A549 (cell line): ENCODE measurements around the gene ZNF862. TPM values are rescaled to one million over a fixed set of nuclear protein-coding genes. Genes with fewer than 3 reads are reported as not detected.

Experiments
- ATAC-seq, 2 experiments: fragments of 200-7000 bp in 1 of 2; fragments of >200 bp in 1 of 2; cut with Nextera tagmentation in 1 of 2; cut with Tn5 transposase in 1 of 2; 3 replicates each; pipeline versions ENCODE4 v1.8.0 to v1.9.1; 2018 to 2020; ENCODE audit warnings: mild to moderate bottlenecking in 1 of 2, moderate library complexity in 1 of 2
- CTCF ChIA-PET: fragments of 300-600 bp; sonication (Branson Sonifier 250); formaldehyde crosslinking; extraction: SDS; loops from one replicate; lab custom pipeline; 2021; ENCODE audit warnings: antibody characterized with exemption, inconsistent platforms; lab: Yijun Ruan, JAX
- POLR2A ChIA-PET: fragments of 350-600 bp; formaldehyde crosslinking; extraction: SDS; loops from one replicate; lab custom pipeline; 2021; ENCODE audit warnings: antibody characterized with exemption, inconsistent platforms; lab: Yijun Ruan, JAX
- DNase-seq, 2 experiments: peaks; one replicate each; pipeline versions ENCODE4 v3.0.0 to v3.0.0-alpha.2; 2011 to 2016; ENCODE audit warnings: low read depth in 1 of 2, low spot score in 1 of 2
- FAIRE-seq: peaks from 2 replicates; lab custom pipeline; 2011; peaks lifted over from hg19 to GRCh38; lab: Jason Lieb, UNC
- H3K27ac ChIP-seq, 2 experiments: fragments of >200 bp; sonication (Bioruptor Twin); formaldehyde crosslinking; 3 replicates each; pipeline ENCODE4 v1.5.1; 2016 to 2017
- H3K4me1 ChIP-seq: fragments of >200 bp; sonication (Bioruptor Twin); formaldehyde crosslinking; 3 replicates; pipeline ENCODE4 v1.6.1; 2016
- H3K4me2 ChIP-seq: fragments of >200 bp; sonication (Bioruptor Twin); formaldehyde crosslinking; 3 replicates; pipeline ENCODE4 v1.6.1; 2016
- H3K4me3 ChIP-seq: fragments of >200 bp; sonication (Bioruptor Twin); formaldehyde crosslinking; 3 replicates; pipeline ENCODE4 v1.5.1; 2016
- H3K9me3 ChIP-seq: fragments of >200 bp; sonication (Bioruptor Twin); formaldehyde crosslinking; 3 replicates; pipeline ENCODE4 v1.6.1; 2016
- CBX2 ChIP-seq: fragments of 200-600 bp; sonication (generic); IDR thresholded peaks from 2 replicates; pipeline ENCODE4 v1.6.1; 2016; ENCODE audit warnings: low read depth, mild to moderate bottlenecking, borderline replicate concordance
- CEBPB ChIP-seq, 2 experiments: fragments of >200 bp in 1 of 2; sonication (Bioruptor Twin) in 1 of 2; formaldehyde crosslinking in 1 of 2; IDR thresholded peaks; 2 replicates each; pipeline ENCODE4 v1.6.1; 2012 to 2016
- EHMT2 ChIP-seq: fragments of 200-600 bp; sonication (generic); IDR thresholded peaks from 2 replicates; pipeline ENCODE4 v1.6.1; 2016; ENCODE audit warnings: antibody characterized with exemption, low read depth, mild to moderate bottlenecking, moderate library complexity
- ESRRA ChIP-seq: fragments of 150-350 bp; IDR thresholded peaks from 2 replicates; pipeline ENCODE4 v1.6.1; 2014; ENCODE audit warnings: mild to moderate bottlenecking, low read length, borderline replicate concordance
- GATA3 ChIP-seq: IDR thresholded peaks from 2 replicates; pipeline ENCODE4 v1.6.1; 2012; ENCODE audit warnings: borderline replicate concordance
- KDM1A ChIP-seq: fragments of 200-600 bp; sonication (generic); IDR thresholded peaks from 2 replicates; pipeline ENCODE4 v1.6.1; 2016; ENCODE audit warnings: low read depth, mild to moderate bottlenecking
- MAFK ChIP-seq: fragments of 450-650 bp; IDR thresholded peaks from 2 replicates; pipeline ENCODE4 v1.6.1; 2014; ENCODE audit not compliant: partially characterized antibody
- NFE2L2 ChIP-seq: fragments of 150-350 bp; conservative IDR thresholded peaks from 2 replicates; pipeline ENCODE4 v1.6.1; 2014; ENCODE audit warnings: low read length
- NR3C1 ChIP-seq: fragments of >200 bp; sonication (Bioruptor Twin); formaldehyde crosslinking; IDR thresholded peaks from 3 replicates; pipeline ENCODE4 v1.6.1; 2017
- PHF8 ChIP-seq: fragments of 200-600 bp; sonication (generic); IDR thresholded peaks from 2 replicates; pipeline ENCODE4 v1.6.1; 2016; ENCODE audit warnings: low read depth, mild to moderate bottlenecking, antibody characterized with exemption, moderate library complexity, borderline replicate concordance
- POLR2AphosphoS2 ChIP-seq: conservative IDR thresholded peaks from 2 replicates; pipeline ENCODE4 v1.6.1; 2012; ENCODE audit warnings: low read length, improper control_type of control experiment, inconsistent platforms
- RAD21 ChIP-seq, 2 experiments: fragments of >200 bp in 1 of 2; sonication (Bioruptor Twin) in 1 of 2; formaldehyde crosslinking in 1 of 2; IDR thresholded peaks in 1 of 2; conservative IDR thresholded peaks in 1 of 2; 2 replicates in 1 of 2; 3 replicates in 1 of 2; pipeline ENCODE4 v1.6.1; 2012 to 2018; ENCODE audit warnings: inconsistent platforms in 1 of 2
- RFX5 ChIP-seq: fragments of 450-650 bp; IDR thresholded peaks from 2 replicates; pipeline ENCODE4 v1.7.1; 2014; ENCODE audit warnings: antibody characterized with exemption, mild to moderate bottlenecking, moderate library complexity
- SMC3 ChIP-seq: fragments of >200 bp; sonication (Bioruptor Twin); formaldehyde crosslinking; IDR thresholded peaks from 3 replicates; pipeline ENCODE4 v1.6.1; 2018; ENCODE audit warnings: inconsistent platforms
- SREBF2 ChIP-seq: fragments of 450-650 bp; IDR thresholded peaks from 2 replicates; pipeline ENCODE4 v1.6.1; 2014; ENCODE audit warnings: mild to moderate bottlenecking, moderate library complexity
- USF2 ChIP-seq: fragments of 450-650 bp; IDR thresholded peaks from 2 replicates; pipeline ENCODE4 v1.6.1; 2014; ENCODE audit warnings: antibody characterized with exemption
- ZC3H11A ChIP-seq: fragments of 450-650 bp; IDR thresholded peaks from 2 replicates; pipeline ENCODE4 v1.6.1; 2014; ENCODE audit warnings: antibody characterized with exemption, mild to moderate bottlenecking
- WGBS: methylation state at CpG from one replicate; pipeline ENCODE4 v1.1.6; 2017; ENCODE audit errors: missing lambda C conversion rate; 5-methylcytosine and 5-hydroxymethylcytosine counted together
- polyA plus RNA-seq, 4 experiments: library from polyadenylated mRNA; depleted of rRNA in 3 of 4; stranded (reverse); fragments of >200 nt; fragmentation: RNase III in 1 of 4; extraction: RNeasy Plus Mini Kit Qiagen cat#74134 plus additional on column Dnase treatment in 1 of 4; gene quantifications; 2 replicates in 3 of 4; 3 replicates in 1 of 4; pipeline ENCODE4 v1.2.3, GENCODE V29; 2011 to 2017
- TF ChIP-seq, protein P1 (sequence below): fragments of 150-350 bp; IDR thresholded peaks from 2 replicates; pipeline ENCODE4 v1.6.1; 2014; ENCODE audit warnings: low read depth, mild to moderate bottlenecking, low read length
- TF ChIP-seq, protein P2 (sequence below): IDR thresholded peaks from 2 replicates; pipeline ENCODE4 v1.6.1; 2012

Gene ZNF862
- polyA plus RNA-seq, 2 of the 4 experiments (the other 2 are of a cell fraction) = 3.9 to 8.0 TPM

- ChIA-PET CTCF (no interaction called here), POLR2A (no interaction called here)
- no peak for FAIRE-seq
- H3K4me1 ChIP-seq = no peaks in the 10 kb centered on the region
- TF ChIP-seq MAFK (no peak), USF2 (no peak), CEBPB (IDR thresholded peaks at IDR 0.05) (no peak), EHMT2 (no peak)
- DNase-seq = no peak
- no peak overlapping the region for H3K4me2 ChIP-seq
- WGBS = 95% methylated on average over 14 of the region's 16 CpGs
- H3K27ac ChIP-seq = no peak overlapping the region
- no peaks in the 10 kb centered on the region for H3K9me3 ChIP-seq
- ATAC-seq = no peak
- H3K4me3 ChIP-seq = no peak overlapping the region
These were observed 41.8 kb downstream of the ZNF862 start for GRCh38 chr7:149879766-149880637.

- ChIA-PET POLR2A (no interaction called here), CTCF (interaction anchor here (0.9 kb wide), 1 partner anchor 49 kb away, joined by 3 read pairs; no protein-coding TSS in a partner anchor)
- Histone ChIP-seq H3K27ac (no peak overlapping the region), H3K9me3 (no peaks in the 10 kb centered on the region), H3K4me3 (no peak overlapping the region), H3K4me2 (no peak overlapping the region)
- FAIRE-seq (no peak), DNase-seq (no peak)
- TF ChIP-seq GATA3 = no peak
- TF ChIP-seq RAD21 (conservative IDR thresholded peaks at IDR 0.05 in 1 of 2, IDR thresholded peaks at IDR 0.05 in 1 of 2) = no peak
- TF ChIP-seq PHF8 = no peak
- no peak for TF ChIP-seq SMC3
- TF ChIP-seq NR3C1 = no peak
- no peak for TF ChIP-seq KDM1A
- TF ChIP-seq ZC3H11A = no peak
- TF ChIP-seq SREBF2 = no peak
- TF ChIP-seq NFE2L2 = no peak
- TF ChIP-seq, protein P1, sequence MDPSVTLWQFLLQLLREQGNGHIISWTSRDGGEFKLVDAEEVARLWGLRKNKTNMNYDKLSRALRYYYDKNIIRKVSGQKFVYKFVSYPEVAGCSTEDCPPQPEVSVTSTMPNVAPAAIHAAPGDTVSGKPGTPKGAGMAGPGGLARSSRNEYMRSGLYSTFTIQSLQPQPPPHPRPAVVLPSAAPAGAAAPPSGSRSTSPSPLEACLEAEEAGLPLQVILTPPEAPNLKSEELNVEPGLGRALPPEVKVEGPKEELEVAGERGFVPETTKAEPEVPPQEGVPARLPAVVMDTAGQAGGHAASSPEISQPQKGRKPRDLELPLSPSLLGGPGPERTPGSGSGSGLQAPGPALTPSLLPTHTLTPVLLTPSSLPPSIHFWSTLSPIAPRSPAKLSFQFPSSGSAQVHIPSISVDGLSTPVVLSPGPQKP = no peak
- no peak for TF ChIP-seq RFX5
- TF ChIP-seq ESRRA = no peak
- TF ChIP-seq POLR2AphosphoS2 = no peak
- TF ChIP-seq CBX2 = no peak
- TF ChIP-seq, protein P2, sequence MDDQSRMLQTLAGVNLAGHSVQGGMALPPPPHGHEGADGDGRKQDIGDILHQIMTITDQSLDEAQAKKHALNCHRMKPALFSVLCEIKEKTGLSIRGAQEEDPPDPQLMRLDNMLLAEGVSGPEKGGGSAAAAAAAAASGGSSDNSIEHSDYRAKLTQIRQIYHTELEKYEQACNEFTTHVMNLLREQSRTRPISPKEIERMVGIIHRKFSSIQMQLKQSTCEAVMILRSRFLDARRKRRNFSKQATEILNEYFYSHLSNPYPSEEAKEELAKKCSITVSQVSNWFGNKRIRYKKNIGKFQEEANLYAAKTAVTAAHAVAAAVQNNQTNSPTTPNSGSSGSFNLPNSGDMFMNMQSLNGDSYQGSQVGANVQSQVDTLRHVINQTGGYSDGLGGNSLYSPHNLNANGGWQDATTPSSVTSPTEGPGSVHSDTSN = no peak
- TF ChIP-seq, all 56 proteins: peak for 0
- H3K4me1 ChIP-seq = no peaks in the 10 kb centered on the region
- 93% methylated on average over 13 of the region's 14 CpGs for WGBS
- no peak for ATAC-seq
These were observed 42.6 kb downstream of the ZNF862 start for GRCh38 chr7:149880638-149881311.
